Activated T-cell treated with anti-CD3 and anti-CD28 coated beads for 4 hours (primary cell): Measurements from ENCODE around the gene CCDC187.
"Not testable (repeated sequence)": the region's sequence is repeated elsewhere in the genome, so short reads cannot be mapped to it uniquely, and the experiment has no call there.

ENCODE experiments used
- DNase-seq: peaks from one replicate; pipeline ENCODE4 v3.0.0-alpha.2; 2020

CCDC187 gene

DNA sequence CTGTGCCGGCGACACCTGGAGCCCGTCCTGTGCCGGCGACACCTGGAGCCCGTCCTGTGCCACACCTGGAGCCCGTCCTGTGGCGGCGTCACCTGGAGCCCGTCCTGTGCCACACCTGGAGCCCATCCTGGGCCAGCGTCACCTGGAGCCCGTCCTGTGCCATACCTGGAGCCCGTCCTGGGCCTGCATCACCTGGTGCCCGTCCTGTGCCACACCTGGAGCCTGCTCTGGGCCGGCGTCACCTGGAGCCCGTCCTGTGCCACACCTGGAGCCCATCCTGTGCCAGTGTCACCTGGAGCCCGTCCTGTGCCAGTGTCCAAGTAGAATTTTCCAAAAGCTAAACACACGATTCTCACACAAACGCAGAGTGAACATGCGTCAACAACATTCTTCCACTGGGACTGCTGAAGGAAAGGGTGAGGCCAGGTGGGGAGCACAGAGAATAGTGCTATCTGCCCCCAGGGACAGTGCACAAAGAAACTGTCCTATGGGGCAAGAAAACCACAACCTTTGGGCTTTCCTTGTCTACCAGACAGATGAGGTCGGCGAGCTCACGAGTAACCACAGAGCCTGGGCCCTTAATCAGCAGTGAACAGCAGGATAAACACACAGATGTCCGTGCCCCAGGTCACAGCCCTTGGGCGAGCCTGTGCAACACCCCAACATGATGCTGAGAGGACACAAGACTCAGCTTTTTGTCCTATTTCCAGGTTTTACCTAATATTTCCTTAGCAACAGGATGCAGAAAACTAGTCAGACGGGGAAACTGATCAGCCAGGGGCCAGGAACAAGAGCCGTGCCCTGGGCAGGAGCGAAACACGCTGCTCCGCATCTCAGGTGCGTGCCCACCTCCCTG is 66.2 kb downstream of the CCDC187 start:
- no peak for DNase-seq

DNA sequence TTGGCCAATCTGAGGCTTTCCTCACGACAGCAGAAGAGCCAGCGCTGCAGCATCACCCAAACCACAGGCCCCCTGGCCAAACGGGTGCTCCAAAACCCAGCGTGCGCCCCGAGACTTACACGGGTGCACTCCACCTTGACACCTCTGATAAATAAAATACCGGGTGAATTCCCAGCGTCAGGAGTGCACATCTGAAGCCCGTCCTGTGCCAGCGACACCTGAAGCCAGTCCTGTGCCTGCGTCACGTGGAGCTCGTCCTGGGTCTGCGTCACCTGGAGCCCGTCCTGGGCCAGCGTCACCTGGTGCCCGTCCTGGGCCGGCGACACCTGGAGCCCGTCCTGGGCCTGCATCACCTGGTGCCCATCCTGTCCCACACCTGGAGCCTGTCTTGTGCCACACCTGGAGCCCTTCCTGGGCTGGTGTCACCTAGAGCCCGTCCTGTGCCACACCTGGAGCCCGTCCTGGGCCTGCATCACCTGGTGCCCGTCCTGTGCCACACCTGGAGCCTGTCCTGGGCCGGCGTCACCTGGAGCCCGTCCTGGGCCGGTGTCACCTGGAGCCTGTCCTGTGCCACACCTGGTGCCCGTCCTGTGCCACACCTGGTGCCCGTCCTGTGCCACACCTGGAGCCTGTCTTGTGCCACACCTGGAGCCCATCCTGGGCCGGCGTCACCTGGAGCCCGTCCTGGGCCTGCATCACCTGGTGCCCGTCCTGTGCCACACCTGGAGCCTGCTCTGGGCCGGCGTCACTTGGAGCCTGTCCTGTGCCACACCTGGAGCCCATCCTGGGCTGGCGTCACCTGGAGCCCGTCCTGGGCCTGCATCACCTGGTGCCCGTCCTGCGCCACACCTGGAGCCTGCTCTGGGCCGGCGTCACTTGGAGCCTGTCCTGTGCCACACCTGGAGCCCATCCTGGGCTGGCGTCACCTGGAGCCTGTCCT is 67.2 kb downstream of the CCDC187 start:
- DNase-seq = not testable (repeated sequence)

DNA sequence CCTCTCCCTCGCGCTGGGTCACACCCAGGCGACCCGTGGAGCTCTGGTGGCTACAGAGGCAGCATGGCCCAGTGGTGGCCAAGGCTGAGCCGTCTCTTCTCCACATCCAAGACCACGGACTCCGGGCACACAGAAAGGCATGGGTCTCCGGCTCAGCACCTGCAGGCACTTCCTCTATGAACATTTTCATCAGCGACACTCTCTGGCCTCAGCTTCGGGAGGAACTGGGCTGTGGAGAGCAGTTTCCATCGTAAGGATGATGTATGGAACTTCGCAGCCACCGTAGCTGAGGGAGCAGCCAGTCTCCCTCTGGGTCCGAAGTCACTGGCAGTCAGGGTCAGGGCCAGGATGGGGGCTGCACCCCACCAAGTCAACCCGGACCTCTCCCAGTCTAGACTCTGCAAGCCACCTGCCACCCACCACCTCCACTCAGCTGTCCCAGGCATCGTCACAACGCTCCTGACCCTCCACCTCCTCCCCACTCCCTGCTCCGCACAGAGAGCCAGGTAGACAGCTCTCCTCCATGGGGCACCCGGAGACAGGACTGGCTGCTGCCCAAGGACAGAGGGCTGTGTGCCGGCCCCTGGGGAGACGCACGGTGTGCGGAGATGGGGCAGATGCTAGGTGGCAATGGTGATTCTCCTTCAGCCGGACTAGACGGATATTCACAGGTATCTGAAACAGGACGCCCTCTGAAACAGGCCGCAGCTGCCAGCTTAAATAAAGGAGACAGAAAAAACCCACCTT is 68.0 kb downstream of the CCDC187 start:
- DNase-seq = no peak

DNA sequence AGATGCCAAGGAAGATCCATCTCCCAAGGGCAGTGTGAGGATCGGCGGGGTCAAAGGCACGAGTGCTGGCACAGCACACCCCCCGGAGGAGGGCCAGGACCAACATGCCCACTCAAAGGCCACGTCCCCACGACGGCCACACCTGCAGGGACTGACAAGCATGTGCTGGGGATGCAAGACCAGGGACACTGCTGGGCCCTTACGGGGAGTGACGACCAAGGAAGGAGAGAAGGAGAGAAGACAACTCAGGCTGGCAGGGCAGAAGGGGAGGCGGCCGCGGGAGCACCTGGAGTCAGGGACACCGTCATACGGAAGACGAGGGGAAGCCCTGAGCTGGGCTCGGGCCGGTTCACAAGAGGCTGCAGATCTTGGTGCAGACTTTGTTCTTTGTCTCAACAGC is 68.7 kb downstream of the CCDC187 start:
- no peak for DNase-seq

DNA sequence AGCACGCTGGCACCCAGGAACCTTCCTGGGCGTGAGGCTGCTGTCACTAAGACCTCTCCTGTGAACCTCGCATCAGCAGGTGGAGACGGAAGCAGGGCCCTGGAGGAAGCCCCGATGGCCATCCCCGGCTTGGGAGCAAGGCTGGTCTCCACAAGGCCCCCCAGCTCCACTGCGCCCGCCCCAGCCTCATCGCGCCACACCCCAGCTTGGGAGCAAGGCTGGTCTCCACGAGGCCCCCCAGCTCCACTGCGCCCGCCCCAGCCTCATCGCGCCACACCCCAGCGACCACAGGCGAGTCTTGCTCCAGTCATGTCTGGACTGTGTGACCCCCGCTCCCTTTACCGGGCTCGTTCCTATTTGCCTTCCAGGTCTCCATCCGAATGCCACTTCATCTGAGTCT is 69.3 kb downstream of the CCDC187 start:
- DNase-seq = no peak

DNA sequence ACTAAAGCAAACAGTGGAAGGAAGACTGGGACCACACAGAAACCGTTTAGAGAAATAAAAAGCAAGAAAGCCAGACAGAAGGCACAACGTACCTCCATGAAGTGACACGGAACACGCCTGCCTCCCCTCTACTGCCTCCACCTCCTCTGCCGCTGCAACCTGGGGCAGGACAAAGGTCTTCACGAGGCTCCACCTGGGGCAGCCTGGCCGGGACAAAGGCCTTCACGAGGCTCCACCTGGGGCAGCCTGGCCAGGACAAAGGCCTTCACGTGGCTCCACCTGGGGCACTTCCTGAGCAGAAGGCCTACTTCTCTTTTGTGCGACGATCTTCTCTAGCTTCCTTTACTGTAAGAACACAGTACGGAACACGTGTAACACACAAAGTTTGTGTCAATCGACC is 70.0 kb downstream of the CCDC187 start:
- DNase-seq = no peak

DNA sequence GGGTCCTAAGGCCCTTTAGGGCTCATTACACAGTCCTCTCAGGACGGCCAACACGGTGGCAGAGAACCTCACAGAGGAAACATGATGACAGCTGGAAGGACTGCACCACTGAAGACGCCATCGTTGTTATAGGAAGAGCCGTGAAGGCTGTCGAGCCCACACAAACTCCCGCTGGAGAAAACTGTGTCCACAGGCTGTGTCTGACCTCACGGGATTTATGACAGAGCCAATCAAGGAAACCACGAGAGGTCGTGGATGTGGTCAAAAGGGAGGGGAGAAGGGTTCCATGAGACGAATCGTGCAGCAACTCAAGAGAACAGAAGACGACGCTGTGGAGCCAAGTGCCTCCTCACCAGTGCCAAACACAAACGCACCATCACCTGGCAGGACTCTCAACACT is 70.5 kb downstream of the CCDC187 start:
- no peak for DNase-seq

DNA sequence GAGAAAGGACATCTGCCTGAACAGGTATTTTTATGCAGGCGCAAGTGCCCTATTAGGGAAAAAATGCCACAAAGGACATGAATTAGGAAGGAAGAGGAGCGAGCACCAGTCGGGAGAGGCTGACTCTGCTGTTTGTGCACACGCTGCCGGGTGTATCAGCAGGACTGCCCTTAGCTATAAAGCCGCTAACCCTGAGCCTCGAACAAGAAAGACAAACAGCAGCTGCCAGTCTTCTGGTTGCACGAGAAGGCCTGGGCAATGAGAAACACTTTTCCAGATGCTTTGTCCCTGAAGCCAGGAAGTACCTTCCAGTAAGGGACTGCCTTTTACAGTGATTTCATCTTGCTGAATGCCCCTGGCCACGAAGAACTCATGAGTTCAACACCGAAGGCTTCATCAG is 70.9 kb downstream of the CCDC187 start:
- DNase-seq = no peak

DNA sequence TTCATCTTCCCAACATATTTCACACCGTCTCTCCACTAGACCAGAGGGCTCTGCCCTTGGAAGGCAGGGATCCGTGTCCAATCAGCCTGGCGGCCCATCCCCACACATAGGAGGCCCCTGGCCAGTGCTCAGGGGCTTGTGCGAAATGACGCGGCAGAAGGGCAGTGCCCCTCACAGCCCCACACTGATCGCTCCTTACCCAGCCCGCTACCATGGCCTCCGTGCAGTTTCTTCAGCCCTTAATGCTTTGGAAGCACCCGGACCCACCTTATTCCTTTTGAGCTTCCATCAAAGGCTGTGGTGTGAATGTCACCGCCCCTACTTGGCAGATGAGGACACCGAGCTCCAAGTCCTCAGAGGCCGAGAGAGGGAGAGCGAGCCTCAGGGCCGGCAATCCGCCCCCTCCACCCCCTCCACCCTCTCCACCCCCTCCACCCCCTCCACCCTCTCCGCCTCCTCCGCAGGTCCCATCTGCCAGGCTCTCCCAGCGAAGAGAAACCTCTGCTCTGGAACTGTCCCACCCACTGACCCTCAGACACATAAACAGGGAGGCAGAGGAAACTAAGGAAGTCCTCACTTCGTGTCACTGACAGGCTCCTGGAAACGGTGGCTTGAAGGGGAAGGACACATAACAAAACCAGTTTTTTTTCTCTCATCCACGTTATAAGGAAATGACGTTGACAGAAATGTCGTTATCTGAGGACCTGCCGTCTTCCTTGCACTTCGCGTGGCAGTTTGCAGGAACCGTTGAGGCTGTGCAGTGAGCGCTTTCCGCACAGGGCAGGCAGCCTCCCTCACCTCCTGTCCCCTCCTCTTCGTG is 72.2 kb downstream of the CCDC187 start:
- no peak for DNase-seq

DNA sequence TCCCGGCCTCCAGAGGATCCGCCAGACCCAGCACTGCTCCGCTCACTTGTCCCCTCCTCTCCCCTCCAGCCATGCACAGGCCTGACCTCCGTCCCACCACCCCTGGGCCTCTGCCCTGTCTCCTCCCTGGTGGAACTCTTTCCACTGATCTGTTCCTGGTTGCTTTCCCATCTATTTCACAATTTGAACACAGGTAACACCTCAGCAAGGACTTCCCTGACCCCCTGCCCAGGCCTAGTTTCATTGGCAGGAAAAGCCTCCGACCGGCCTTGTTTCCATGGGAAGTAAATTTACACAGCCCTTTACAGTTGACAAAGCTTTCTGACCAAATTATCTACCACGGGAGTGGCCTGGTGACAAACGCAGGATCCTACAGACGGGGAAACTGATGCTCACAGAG is 73.1 kb downstream of the CCDC187 start:
- DNase-seq = no peak

DNA sequence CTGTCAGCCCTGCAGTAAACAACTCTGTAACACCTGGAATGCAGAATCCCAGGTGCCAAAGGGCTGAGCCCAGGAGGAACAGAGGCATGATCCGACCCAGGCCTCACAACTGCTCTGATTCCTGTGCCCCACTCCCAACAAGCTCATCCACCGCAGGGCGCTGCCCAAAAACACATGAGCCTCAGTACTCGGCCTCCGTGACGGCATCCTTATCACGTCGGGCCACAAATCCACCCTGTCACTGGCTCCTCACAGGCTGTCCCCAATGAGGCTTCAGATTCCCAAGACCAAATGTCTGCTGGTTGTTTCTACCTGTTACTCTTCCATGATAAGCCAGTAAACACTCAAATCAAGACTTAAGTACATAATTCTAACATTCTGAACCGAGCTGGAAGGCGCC is 73.5 kb downstream of the CCDC187 start:
- no peak for DNase-seq

DNA sequence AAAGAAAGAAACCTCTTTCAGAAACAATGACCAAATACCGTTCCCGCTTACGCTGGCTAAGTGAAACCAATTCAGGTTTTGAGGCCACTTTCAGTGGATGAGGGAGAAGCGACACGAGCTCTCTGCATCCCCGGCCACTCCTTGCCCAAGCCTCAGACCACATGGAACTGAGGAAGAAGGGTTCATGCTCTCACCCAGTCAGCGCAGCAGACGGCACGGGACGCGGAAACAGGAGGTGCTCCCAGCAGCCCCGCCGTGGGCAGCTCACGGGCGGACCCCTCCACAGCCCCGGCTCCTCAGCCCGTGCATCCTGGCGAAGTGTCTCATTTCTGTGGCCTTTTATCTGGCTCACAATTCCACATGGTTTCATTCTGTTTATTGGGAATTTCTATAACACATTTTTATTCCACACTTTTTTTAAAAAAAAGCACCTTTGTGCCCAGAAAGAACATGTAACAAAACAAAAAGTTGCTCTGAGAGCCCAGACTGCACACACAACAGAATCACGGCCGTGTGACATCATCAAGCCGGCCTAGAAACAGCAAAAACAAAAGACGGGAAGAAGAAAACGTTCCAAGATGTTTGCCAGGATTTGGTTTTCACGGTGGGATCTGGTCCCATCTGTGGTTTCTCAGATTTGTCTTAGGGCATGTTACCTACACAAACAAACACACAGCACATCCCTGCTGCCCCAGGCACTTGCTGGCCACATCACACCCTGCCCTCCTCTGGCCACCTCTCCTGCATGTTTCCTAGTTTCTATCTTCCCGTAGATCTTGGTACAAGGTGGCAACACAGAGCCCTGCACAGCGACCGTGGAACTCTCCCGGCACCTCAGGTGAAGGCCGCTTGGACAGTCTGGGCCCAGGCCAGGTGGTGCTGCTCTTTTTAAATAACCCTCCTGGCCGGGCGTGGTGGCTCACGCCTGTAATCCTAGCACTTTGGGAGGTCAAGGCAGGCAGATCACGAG is 74.5 kb downstream of the CCDC187 start:
- DNase-seq = no peak

DNA sequence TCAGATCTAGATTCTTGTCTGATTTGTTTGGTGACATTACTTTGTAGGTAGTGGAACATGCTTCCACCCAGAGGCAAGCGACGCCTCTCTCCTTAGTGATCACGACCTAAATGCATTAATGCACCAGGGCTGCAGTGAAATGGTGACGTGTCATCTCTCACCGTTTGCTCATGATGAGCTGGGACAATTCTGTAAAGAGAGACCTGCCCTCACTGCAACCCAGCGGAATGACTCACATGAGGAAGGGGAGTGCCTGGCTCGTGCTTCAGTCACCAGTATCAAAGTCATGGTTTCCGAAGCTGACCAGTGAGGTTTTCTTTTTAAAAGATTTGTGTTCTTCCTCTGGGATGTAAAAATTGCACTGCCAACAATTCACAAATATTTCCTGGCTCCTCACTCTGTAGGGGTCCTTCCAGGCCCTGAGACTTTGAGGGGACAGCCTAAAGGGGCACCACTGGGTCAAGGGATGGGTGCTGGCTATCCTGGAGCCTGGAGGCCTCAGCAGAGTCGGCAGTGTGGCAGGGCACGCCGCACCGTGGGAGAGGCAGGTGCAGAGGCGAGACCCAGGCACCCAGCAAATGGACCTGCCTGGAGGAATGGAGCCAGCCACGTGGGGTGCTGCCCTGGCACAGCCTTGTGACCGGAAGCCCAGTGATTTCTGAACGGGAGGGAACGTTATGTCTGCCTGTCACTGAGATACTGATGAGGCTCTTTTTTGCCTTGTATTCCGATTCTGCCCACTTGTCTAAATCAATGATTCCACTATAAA is 75.6 kb downstream of the CCDC187 start:
- DNase-seq = no peak

DNA sequence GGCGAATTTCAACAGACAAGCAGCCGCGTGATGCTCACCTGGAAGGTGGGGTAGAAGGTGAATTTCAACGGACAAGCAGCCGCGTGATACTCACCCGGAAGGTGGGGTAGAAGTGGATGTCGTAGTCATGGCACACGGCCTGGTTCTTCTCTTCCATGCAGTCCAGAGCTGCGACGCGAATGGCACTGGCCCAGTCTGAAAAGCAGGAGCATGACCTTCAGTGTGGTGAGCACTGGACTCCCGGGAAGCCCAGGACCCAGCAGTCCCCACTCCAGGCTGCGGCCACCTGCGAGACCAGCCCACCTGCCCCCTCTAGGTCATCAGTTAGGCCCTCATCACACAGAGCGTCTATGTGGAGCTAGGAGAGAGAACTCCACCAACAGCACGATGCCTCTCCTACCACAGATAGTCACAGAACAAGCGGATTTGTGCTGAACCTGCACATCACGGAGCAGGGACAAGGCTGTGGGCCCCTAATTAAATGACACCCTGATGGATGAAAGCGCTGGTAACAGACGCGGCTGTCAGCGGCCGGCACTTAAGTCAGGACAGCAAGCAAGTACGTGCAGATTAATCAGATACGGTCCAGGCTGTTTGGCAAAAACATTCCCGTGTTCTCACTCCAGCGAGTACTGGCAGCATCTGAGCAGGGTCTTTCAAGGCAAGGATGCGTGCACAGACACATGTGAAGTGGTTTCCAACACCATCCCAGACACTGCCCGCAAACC is 77.0 kb downstream of the CCDC187 start:
- no peak for DNase-seq

DNA sequence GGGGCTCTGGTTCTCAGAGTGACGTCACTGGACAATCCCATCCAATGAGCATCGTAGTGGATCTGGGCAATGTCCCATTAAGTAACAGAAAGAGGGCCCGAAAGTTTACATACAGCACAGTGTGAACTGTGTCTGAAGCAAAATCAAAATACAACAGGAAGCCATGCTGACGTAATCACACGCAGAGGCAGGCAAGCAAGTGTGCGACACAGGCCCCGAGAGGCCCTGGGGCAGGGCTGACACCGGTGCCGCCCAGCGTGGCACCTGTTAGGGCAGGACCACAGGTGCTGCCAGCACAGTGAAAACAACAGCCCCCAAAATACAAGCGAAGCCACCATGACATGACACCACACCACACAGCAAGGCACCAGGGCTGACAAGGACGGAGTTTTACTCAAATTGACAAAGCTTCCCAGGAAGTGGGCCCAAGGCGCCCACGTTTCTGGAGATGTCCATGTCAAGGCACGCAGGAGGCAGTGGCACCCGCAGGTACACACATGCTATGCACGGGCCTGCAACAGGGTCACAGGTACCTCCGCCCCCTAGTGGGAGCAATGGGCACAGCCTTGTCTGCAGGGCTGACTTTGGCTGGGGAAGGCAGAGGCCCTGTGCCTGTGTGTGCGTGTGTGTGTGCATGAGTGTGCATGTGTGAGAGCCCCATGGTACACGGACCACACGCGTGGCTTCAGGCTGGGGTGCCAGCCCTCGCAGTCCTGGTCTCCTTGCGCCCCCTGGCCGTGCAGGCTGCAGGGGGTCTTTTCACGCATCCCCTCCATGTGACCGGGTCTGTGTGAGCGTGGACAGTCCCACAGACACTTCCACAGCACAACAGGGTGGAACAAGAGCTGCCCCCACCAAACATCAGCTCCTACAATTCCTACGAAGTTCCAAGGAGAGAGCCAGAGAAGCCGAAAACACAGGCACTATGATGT is 77.9 kb downstream of the CCDC187 start:
- peak; percentile 56 for DNase-seq

DNA sequence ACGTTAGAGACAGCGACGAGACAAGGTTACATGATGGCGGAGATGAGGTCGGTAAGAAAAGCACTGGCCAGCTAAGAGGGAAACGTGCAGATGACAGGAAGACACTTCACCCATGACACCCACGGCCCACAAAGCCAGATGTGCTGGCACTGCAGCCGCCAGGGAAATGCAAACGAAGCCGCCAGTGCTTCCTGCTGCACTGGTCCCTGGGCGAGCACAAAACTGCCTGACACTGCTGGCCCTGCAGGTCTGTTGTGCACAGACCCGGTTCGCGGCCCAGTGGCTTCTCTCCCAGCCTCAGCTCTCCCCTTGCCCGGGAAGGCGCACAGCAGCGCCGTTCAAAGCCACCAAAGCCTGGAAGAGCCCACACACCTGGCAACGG is 78.5 kb downstream of the CCDC187 start:
- DNase-seq = no peak

DNA sequence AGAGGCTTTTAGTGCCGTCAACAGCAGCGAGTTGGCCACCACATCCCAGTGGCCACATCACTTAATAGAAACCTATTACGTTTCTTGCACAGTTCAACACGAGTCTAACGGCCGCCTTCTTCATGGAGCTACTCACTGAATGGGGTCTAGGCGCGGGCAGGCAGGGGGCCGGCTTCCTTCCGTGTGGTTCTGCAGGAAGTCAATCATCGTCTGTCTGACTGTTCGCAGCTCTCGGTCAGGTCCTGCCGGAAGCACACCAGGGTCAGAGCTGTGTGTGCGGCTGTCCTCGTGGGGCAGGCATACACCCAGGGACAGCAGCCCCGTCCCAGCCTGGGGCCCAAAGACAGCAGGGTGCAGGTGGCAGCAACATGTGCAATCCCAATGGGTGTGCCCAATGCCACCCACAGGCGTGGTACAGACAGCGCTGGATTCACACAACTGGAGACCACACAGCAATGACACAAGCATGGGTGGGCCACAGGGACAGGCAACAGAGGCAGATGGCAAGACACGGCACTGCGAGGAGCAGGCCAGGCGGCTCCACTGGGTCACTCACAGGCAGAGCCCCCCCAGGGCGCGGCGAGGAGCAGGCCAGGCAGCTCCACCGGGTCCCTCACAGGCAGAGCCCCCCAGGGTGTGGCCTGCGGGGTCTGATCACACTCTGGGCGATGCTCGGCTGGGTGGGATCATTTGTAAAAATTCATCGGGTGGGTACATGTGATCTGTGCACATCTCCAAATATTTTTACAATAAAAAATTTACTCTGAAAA is 79.8 kb downstream of the CCDC187 start:
- no peak for DNase-seq

DNA sequence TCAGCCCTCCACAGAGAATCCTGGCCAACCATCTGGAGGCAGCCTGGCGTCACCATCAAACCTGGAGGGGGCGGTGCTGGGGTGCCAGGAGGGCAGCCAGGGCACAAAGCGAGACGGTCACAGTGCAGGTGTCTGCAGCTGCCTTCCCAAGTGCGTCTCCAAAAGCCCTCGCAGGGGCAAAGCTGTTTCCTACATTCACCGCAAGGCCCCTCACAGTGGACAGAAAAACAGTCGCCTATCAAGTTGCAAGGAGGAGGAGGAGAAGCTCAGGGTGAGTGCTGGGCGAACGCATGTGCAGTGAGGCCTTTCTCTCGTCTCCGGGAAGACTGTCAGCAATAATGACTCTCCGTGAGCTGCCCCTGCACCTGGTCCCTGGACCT is 81.0 kb downstream of the CCDC187 start:
- DNase-seq = no peak
